Natural killer cell (primary cell): ENCODE results near the gene SIK3. TPM values are rescaled to one million over a fixed set of nuclear protein-coding genes. Genes with fewer than 3 reads are reported as not detected.

Source experiments
- ATAC-seq, 3 donors: fragments of 150-1000 bp in 2 of 3; fragments of 200-7000 bp in 1 of 3; cut with Tn5 transposase; 1 replicate in 1 of 3; 2 replicates in 2 of 3; pipeline ENCODE4 v1.10.0; 2021; ENCODE audit warnings: mild to moderate bottlenecking in 2 of 3, moderate library complexity in 2 of 3
- DNase-seq, 2 donors: peaks; one replicate each; pipeline versions ENCODE4 v3.0.0 to v3.0.0-alpha.2; 2013 to 2021; ENCODE audit warnings: mixed read lengths in 1 of 2
- H3K27ac ChIP-seq: one replicate; pipeline ENCODE4 v1.5.1; 2013; ENCODE audit warnings: mild to moderate bottlenecking, low read length
- H3K27me3 ChIP-seq: one replicate; pipeline ENCODE4 v1.6.1; 2013; ENCODE audit warnings: low read length; ENCODE audit not compliant: control insufficient read depth, insufficient read depth
- H3K36me3 ChIP-seq: one replicate; pipeline ENCODE4 v1.6.1; 2013; ENCODE audit warnings: low read length; ENCODE audit not compliant: control insufficient read depth, insufficient read depth
- H3K4me1 ChIP-seq: one replicate; pipeline ENCODE4 v1.6.1; 2013; ENCODE audit warnings: low read length; ENCODE audit not compliant: control insufficient read depth, insufficient read depth
- H3K4me3 ChIP-seq: one replicate; pipeline ENCODE4 v1.5.1; 2013; ENCODE audit warnings: low read length
- H3K9me3 ChIP-seq: one replicate; pipeline ENCODE4 v1.6.1; 2013; ENCODE audit warnings: low read length; ENCODE audit not compliant: control insufficient read depth, insufficient read depth
- H3K27ac Mint-ChIP-seq, 2 donors: one replicate each; pipeline ENCODE4 v1.8.0; 2022; ENCODE audit warnings: mild to moderate bottlenecking in 2 of 2, mixed read lengths in 2 of 2, moderate library complexity in 1 of 2
- H3K27me3 Mint-ChIP-seq, 2 donors: one replicate each; pipeline ENCODE4 v1.8.0; 2022; ENCODE audit warnings: low read depth in 2 of 2, mixed read lengths in 2 of 2
- H3K36me3 Mint-ChIP-seq: one replicate; pipeline ENCODE4 v1.8.0; 2022; ENCODE audit warnings: mixed read lengths
- H3K4me1 Mint-ChIP-seq, 2 donors: one replicate each; pipeline ENCODE4 v1.8.0; 2022; ENCODE audit warnings: mixed read lengths in 2 of 2
- H3K4me3 Mint-ChIP-seq: one replicate; pipeline ENCODE4 v1.8.0; 2022; ENCODE audit warnings: mild to moderate bottlenecking, moderate library complexity, mixed read lengths
- H3K9me3 Mint-ChIP-seq, 2 donors: one replicate each; pipeline ENCODE4 v1.8.0; 2022; ENCODE audit warnings: mixed read lengths in 2 of 2
- CTCF ChIP-seq: fragments of 200-600 bp; IDR thresholded peaks from one replicate; pipeline ENCODE4 v1.8.0; 2022; ENCODE audit warnings: antibody characterized with exemption
- WGBS: methylation state at CpG from one replicate; pipeline ENCODE4 v1.1.7; 2013; ENCODE audit warnings: missing lambda C conversion rate; ENCODE audit not compliant: insufficient coverage; 5-methylcytosine and 5-hydroxymethylcytosine counted together
- intact Hi-C: fragments of 100-400 bp; cut with micrococcal nuclease; formaldehyde crosslinking; loops from one replicate; pipeline ENCODE4 v1.14.2; 2022
- total RNA-seq, 4 donors: library from RNA; stranded (reverse); fragments of 120-200 nt in 1 of 4; gene quantifications; one replicate each; pipeline versions ENCODE4 v1.2.3 to v1.2.4, GENCODE V29; 2013 to 2022

Gene SIK3
- total RNA-seq, 3 donors from 2014 or later (not counting 1 experiment from before 2014, with no cell fraction given), result 71.6 to 120 (median 119) TPM

- H3K27ac Mint-ChIP-seq, result no peak overlapping the region
- intact Hi-C loops, result no loop called here
- H3K36me3 Mint-ChIP-seq, result no peaks in the 10 kb centered on the region
- no peak overlapping the region for H3K4me3 Mint-ChIP-seq
- Histone ChIP-seq H3K9me3 (no peaks in the 10 kb centered on the region), H3K27ac (no peak overlapping the region), H3K27me3 (no peaks in the 10 kb centered on the region), H3K4me3 (no peak overlapping the region), H3K36me3 (no peaks in the 10 kb centered on the region), H3K4me1 (no peaks in the 10 kb centered on the region)
- no peak for DNase-seq
- TF ChIP-seq CTCF, result no peak
- H3K9me3 Mint-ChIP-seq, result no peaks in the 10 kb centered on the region
- no peaks in the 10 kb centered on the region for H3K4me1 Mint-ChIP-seq
- WGBS, result 84% methylated on average over 5 of the region's 5 CpGs
- ATAC-seq, result no peak
- H3K27me3 Mint-ChIP-seq, result no peaks in the 10 kb centered on the region
These were observed 275.7 kb downstream of the SIK3 start for GRCh38 chr11:116822575-116822974.

GRCh38 chr11:116821050-116821918, 276.9 kb downstream of the SIK3 start:
- no peaks in the 10 kb centered on the region for H3K36me3 ChIP-seq
- Mint-ChIP-seq H3K4me1 (no peaks in the 10 kb centered on the region), H3K27ac (no peak overlapping the region), H3K9me3 (no peaks in the 10 kb centered on the region), H3K36me3 (no peaks in the 10 kb centered on the region), H3K27me3 (no peaks in the 10 kb centered on the region), H3K4me3 (no peak overlapping the region)
- ATAC-seq (no peak), DNase-seq (no peak)
- no peak overlapping the region for H3K4me3 ChIP-seq
- intact Hi-C loops, result no loop called here
- TF ChIP-seq CTCF, result no peak
- H3K9me3 ChIP-seq, result no peaks in the 10 kb centered on the region
- H3K4me1 ChIP-seq, result no peaks in the 10 kb centered on the region
- 95% methylated on average over 51 of the region's 51 CpGs for WGBS
- no peak overlapping the region for H3K27ac ChIP-seq
- no peaks in the 10 kb centered on the region for H3K27me3 ChIP-seq

DNA sequence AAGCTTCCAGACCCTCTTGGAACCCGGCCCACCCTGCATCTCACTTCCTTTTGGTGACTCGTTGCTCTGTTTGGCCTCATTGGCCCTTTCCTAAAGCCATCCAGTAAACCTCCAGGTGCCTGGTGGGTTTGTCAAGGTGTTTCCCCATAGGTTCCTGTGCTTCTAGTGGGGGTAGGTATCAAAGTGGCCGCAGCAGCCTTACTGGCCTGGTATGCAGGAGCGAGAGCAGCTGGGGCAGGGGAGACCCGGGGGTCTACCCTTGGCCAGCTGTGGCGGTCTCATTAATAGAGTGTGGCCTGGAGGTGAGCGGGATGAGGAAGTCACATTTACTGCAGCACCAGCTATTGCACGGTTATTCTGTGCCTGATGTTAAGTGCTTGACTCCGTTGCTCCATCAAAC, 279.2 kb downstream of the SIK3 start:
- no peaks in the 10 kb centered on the region for H3K4me1 Mint-ChIP-seq
- no peak for ATAC-seq

More for the DNA sequence above, 279.2 kb downstream of the SIK3 start:
- Histone ChIP-seq H3K36me3 (no peaks in the 10 kb centered on the region), H3K27me3 (no peaks in the 10 kb centered on the region), H3K4me1 (no peaks in the 10 kb centered on the region), H3K9me3 (no peaks in the 10 kb centered on the region), H3K27ac (no peak overlapping the region), H3K4me3 (no peak overlapping the region)
- Mint-ChIP-seq H3K4me3 (no peak overlapping the region), H3K27me3 (no peaks in the 10 kb centered on the region), H3K36me3 (no peaks in the 10 kb centered on the region), H3K9me3 (no peaks in the 10 kb centered on the region), H3K27ac (no peak overlapping the region)
- WGBS, result 90% methylated on average over 9 of the region's 9 CpGs
- no peak for DNase-seq
- TF ChIP-seq CTCF, result no peak
- intact Hi-C loops, result no loop called here
